A673 (cell line): ENCODE data around the gene MAZ.
"Not testable (repeated sequence)": the region's sequence is repeated elsewhere in the genome, so short reads cannot be mapped to it uniquely, and the experiment has no call there.

Experiments
- EZH2 ChIP-seq: fragments of 200-600 bp; sonication (generic); IDR thresholded peaks from 2 replicates; pipeline ENCODE4 v1.6.1; 2017; ENCODE audit warnings: borderline replicate concordance, low read depth, mild to moderate bottlenecking, mixed read lengths, antibody characterized with exemption, low read length; ENCODE audit not compliant: poor library complexity, severe bottlenecking
- TF ChIP-seq, protein P1 (sequence below): fragments of 300-800, 200-600 bp; sonication (generic); conservative IDR thresholded peaks from 2 replicates; pipeline ENCODE4 v1.5.1; 2017; ENCODE audit warnings: low read depth, mild to moderate bottlenecking, antibody characterized with exemption, low read length, moderate library complexity, mixed read lengths

DNA sequence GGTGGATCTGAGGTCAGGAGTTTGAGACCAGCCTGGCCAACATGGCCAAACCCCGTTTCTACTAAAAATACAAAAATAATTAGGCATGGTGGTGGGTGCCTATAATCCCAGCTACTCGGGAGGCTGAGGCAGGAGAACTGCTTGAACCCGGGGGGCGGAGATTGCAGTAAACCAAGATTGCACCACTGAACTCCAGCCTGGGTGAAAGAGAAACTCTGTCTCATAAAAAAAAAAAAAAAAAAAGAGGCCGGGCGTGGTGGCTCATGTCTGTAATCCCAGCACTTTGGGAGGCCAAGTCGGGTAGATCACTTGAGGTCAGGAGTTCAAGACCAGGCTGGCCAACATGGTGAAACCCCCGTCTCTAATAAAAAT is 45.1 kb upstream of the MAZ start:
- TF ChIP-seq, protein P1, sequence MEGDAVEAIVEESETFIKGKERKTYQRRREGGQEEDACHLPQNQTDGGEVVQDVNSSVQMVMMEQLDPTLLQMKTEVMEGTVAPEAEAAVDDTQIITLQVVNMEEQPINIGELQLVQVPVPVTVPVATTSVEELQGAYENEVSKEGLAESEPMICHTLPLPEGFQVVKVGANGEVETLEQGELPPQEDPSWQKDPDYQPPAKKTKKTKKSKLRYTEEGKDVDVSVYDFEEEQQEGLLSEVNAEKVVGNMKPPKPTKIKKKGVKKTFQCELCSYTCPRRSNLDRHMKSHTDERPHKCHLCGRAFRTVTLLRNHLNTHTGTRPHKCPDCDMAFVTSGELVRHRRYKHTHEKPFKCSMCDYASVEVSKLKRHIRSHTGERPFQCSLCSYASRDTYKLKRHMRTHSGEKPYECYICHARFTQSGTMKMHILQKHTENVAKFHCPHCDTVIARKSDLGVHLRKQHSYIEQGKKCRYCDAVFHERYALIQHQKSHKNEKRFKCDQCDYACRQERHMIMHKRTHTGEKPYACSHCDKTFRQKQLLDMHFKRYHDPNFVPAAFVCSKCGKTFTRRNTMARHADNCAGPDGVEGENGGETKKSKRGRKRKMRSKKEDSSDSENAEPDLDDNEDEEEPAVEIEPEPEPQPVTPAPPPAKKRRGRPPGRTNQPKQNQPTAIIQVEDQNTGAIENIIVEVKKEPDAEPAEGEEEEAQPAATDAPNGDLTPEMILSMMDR, result not testable (repeated sequence)
- not testable (repeated sequence) for TF ChIP-seq EZH2
